T47D (cell line): ENCODE results near the gene SRSF12.

Experiments
- DNase-seq, 2 experiments: peaks; one replicate each; pipeline versions ENCODE4 v3.0.0 to v3.0.0-alpha.2; 2011 to 2012; ENCODE audit warnings: low read depth in 1 of 2, low spot score in 1 of 2
- JUND ChIP-seq: IDR thresholded peaks from 2 replicates; pipeline ENCODE4 v1.6.1; 2012; ENCODE audit warnings: low read depth
- in situ Hi-C: cut with HindIII; loops from 2 replicates; pipeline ENCODE4 v1.10.0; 2016; ENCODE audit warnings: low sequenced_read_pairs, low pct_unique_long_range_greater_than_20kb

The SRSF12 gene

DNA sequence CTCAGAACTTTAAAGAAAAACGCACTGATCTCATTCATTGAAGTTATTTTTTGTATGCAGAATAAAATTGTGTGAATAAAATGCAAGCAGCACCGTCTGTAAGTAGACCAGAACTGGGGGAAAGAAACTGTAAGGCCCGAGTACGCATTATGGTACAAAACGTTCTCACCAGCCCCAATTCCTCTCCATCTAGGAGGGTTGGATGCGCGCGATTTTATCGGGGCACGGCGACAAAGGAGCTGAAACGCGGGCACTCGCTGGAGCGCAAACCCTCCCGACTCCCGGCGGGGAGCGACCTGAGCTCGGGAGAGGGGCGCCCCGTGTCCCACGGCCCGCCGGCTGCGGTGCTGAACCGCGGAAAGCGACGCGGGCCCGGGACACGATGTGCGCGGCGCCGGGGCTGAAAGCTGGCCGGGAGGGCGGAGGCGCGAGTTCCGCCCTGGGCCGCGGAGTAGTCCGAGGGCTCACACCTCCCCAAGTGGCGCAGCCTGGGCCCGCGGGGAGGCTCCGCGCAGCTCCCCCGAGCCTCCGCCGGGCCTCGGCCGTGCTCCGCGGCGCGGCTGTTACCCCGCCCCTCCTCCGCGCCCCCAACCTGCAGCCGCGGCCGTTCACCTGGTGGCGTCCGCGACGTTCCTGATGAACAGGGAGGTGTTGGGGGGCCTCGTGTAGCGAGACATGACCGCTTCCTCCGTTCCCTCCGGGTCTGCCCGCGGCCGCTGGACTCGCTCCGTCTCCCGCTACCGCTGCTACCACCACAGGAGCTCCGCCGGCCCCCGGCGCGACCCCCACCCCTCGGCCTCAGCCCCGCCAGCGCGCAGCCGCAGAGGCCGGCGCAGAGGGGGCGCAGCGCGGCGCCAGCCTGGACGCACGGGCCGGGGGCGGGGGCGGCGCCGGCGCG, at the start of gene SRSF12:
Gene SRSF12, minus strand, starts transcription at position 861 of the 898 bp plus-strand sequence. Its CDS starts 184 bp downstream, at position 677.
- in situ Hi-C loops: no loop called here
- peak; percentile 19 to 88 for DNase-seq
- no peak for TF ChIP-seq JUND

DNA sequence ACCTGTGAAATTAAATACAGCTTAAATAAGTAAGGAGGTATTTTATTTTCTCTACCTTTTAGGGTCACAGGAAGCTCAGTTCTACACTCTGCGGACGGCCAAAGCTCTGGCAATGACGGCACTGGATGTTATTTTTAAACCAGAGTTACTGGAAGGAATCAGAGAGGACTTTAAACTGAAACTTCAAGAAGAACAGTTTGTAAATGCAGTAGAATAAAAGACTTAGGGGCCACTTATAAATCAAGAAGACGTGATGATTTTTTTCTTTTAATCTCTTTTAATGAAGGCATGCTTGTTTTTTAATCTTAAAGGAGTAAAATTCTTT, 44.1 kb upstream of the SRSF12 start:
- no peak for TF ChIP-seq JUND
- in situ Hi-C loops: no loop called here
- no peak for DNase-seq

DNA sequence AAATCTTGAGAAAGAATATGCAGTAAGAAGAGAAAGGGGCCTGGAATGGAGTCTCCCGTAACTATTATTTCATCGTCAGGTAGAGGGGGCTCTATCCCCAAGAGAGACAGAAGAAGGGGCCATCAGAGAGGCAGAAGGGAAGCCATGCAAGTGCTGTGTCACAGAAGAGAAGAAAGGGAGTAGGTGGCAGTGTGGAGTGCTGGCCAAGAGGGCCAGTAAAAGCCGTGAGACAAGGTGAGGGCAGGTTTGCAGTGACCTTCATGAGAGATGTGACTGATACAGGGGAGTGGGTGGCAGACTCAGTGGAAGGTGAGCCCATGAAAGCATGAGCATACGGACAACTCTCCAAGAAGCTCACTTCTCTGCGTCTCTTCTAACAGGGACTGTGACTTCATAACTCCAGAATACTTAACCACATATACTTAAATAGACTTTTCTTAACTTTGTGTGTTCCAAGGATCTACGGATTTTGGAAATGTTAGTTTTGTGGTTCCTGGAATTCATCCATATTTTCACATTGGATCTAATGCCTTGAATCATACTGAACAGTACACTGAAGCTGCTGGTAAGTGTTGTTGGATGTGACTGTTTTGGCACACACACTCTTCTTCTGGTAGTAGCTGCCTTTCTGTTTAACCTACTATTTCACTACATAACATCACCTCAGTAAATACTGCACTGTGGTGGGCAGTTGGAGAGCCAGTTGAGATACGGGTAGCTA, 43.6 kb upstream of the SRSF12 start:
- in situ Hi-C loops: no loop called here
- no peak for TF ChIP-seq JUND
- no peak for DNase-seq

DNA sequence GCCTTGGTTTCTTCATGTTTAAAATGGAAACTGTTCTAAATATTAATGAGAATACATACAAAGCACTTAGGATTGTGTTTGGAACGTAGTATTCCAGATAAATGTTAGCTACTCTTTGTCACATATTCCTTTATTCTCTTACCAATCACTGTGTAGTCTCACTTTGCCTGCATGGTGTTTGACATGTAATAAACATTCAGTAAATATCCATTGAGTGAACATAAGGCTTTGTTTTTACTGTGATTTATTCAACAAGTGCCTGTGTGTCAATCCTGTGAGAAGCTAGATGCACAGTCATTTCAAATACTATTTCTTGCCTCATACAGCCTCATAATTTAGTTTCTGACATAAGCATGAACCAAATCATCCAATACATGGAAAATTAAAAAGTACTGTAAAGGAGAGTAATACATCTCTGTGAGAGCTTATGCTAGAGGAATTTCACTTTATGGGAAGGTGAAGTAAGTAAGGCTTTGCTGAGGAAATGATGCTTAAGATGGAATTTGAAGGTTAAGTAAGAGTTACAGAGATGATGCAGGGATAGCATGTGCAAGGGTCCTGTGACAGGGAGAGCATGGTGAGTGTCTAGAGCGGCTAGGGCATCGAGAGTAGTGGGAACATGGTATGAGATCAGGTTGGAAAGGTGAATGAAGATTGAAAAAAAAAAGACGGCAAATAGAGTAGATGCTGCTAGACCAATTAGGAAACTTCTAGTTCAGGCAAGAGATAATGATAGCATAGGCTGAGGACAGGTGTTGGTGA, 42.6 kb upstream of the SRSF12 start:
- no peak for TF ChIP-seq JUND
- DNase-seq: no peak
- in situ Hi-C loops: no loop called here

DNA sequence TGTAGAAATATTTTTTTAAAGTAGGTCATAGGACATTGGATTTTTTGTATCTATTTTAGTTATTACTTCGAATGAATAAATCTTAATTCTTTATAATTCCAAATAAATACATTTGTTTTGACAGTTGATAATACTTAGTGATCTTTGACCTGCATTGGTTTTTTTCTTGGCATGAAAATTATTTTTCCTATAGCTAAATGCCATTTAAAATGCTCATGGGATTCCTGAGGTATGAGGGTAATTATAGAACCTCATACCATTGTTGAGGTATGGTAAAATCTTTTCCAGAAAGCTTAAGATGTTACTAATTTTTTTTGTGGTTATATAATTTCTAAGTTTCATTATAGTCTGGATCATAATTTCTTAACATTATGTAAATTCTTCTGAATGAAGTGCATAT, 36.3 kb upstream of the SRSF12 start:
- DNase-seq: no peak
- in situ Hi-C loops: no loop called here
- TF ChIP-seq JUND: no peak

DNA sequence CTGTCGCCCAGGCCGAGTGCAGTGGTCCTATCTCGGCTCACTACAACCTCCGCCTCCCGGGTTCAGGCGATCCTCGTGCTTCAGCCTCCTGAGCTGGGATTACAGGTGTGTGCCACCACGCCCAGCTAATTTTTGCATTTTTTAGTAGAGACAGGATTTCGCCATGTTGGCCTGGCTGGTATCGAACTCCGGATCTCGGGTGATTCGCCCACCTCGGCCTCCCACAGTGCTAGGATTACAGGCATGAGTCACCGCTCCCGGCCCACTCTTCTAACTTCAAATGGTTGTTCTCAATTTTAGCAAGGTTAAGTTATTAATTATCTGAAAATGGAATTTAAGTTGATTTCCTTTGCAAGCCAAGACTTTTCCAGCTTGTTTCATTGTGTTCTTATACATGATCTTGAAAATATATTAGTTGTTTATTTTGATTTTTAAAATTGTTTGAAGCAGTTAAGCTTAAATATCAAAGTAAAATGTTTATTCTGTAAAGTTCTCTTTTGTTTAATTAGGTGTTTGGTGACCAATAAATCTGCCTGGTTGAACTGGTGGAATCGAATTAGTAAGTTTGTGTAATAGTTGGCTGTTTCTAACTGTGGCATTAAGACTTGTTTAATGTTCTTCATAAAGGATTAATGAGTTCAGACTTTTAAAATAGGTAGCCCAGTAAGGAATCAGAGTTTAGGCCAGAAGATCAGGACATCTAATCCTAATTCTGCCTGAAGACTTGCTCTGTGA, 30.3 kb upstream of the SRSF12 start:
- TF ChIP-seq JUND: no peak
- in situ Hi-C loops: no loop called here
- DNase-seq: no peak

DNA sequence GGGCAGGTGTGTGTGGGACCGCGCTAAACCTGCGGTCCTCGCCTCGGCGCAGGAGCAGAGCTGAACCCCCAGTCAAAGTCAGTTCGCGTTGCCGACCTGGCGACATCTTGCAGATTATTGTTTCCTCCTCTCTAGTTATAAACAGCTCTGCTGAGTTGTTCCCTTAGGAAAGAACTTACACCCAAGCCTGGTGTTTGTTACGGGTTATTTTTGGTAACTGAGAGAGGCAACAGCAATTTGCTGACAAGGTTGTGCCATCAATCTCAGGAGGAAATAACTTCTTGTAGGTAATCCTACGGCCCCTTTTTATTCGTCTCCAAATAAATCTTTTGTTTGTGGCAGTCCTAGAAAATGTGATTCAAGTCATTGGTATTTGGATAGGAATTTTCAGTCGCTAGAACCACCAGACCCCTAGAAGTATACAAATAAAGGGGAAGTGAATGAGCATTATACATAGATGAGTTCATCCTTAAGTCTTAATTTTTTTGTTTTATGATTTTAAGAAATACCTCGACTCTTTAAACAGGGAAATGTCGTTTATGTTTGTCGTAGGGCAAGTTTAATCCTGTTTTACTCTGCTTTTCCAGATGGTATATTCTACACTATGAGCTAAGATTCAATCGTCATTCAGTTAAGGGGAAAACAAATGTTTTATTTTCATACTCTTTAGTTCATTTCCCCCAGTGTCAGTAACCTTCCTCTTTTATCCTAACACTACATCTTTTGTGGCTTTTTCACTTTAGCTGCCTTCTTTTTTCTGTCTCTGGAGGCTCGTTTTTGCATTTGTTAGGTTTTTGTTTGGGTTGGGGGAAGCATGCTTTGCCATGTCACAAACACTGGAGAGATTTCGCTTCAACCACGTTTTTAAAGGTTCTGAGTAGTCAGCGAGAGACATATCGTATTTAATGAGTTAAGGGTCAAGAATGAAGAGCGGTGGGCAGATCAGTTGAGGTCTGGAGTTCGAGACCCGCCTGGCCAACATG, 29.1 kb upstream of the SRSF12 start:
- no peak for TF ChIP-seq JUND
- in situ Hi-C loops: no loop called here
- peak in 1 of 2 experiments; percentile 3 for DNase-seq

DNA sequence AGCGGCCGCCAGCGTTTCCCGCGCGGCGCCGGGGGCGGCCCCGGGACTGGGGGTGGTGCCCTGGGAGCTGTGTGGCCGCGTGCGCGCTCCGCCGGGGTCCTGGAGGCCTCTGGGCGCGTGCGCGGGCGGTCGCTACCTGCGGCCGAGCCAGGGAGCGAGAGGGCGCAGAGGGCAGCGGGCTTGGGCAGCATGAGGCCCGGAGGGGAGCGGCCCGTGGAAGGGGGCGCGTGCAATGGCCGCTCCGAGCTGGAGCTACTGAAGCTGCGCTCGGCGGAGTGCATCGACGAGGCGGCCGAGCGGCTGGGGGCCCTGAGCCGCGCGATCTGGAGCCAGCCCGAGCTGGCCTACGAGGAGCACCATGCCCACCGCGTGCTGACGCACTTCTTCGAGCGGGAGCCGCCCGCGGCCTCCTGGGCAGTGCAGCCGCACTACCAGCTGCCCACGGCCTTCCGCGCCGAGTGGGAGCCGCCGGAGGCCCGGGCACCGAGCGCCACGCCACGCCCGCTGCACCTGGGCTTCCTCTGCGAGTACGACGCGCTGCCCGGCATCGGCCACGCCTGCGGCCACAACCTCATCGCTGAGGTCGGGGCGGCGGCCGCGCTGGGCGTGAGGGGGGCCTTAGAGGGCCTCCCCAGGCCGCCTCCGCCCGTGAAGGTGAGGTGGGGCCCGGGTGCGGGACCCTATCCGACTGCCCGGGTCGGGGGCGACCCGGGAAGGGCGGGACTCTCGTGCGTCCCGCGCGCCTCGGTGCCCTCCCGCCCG, 28.3 kb upstream of the SRSF12 start, which contains the start of gene PM20D2:
Gene PM20D2, plus strand, starts transcription at position 100 of the 762 bp plus-strand sequence. Its CDS starts 90 bp downstream, at position 190.
- no peak for TF ChIP-seq JUND
- in situ Hi-C loops: no loop called here
- DNase-seq: no peak

DNA sequence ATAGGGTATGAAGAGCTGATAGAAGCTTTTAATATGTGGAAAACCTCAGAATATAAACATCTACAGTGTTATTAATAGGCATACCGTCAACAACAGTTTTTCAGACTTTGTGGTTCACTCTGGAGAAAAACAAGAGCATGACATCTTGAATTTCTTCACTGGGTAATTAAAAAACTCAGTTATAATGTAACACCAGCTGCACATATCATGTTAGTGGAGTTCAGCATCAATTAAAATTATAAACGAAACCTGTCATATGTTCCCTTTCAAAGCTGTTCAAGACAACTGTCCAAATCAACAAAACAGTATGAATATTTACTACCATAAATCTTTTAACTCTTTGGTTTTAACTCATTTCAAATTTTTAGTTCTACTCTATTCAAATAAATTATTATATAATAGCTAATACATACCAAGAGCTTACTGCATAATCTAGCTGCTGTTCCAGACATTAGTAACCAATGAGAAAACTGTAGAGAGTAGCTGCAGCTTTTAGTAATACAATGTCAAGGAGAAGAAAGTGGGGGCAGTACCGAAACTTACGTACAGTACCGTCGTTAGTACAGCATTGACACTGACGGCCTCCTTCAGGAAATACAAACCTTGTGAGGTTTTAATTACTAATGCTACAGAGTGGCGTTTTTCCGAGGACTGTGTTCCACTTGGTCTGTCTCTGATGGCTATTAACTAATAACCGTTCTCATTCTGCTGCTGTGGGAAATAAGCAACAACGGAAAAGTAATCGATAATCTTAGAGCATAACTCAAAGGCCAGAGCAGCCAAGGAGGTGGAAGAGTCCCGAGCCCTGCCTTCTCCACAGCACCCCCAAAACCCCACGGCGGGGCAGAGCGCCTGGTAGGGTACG, 27.5 kb upstream of the SRSF12 start:
- in situ Hi-C loops: no loop called here
- TF ChIP-seq JUND: no peak
- no peak for DNase-seq
